Common myeloid progenitor, CD34-positive (primary cell): ENCODE results near the gene MOB3A.
"Not testable (repeated sequence)": the region's sequence is repeated elsewhere in the genome, so short reads cannot be mapped to it uniquely, and the experiment has no call there.

Experiments
- CTCF ChIA-PET: fragments of 350-600 bp; sonication (Branson Sonifier 250); formaldehyde crosslinking; loops from one replicate; lab custom pipeline; 2021; ENCODE audit warnings: antibody characterized with exemption; lab: Charles Lee
- POLR2A ChIA-PET: fragments of 350-600 bp; sonication (Branson Sonifier 250); formaldehyde crosslinking; loops from one replicate; lab custom pipeline; 2021; ENCODE audit warnings: antibody characterized with exemption; lab: Charles Lee
- DNase-seq, 3 donors: peaks; one replicate each; pipeline versions ENCODE4 v3.0.0 to v3.0.0-alpha.2; 2013
- H3K27ac ChIP-seq, 2 experiments: 1 replicate in 1 of 2; 2 replicates in 1 of 2; pipeline ENCODE4 v1.7.0; 2013; ENCODE audit warnings: inconsistent platforms in 2 of 2, low read length in 2 of 2, mild to moderate bottlenecking in 2 of 2, low read depth in 1 of 2, moderate library complexity in 1 of 2; ENCODE audit not compliant: severe bottlenecking in 2 of 2, insufficient read depth in 1 of 2, poor library complexity in 1 of 2
- H3K27me3 ChIP-seq, 5 experiments: replicated peaks in 2 of 5; 1 replicate in 3 of 5; 2 replicates in 2 of 5; pipeline versions ENCODE4 v1.6.1 to v1.7.0; 2013; ENCODE audit warnings: low read length in 4 of 5, mild to moderate bottlenecking in 2 of 5, moderate library complexity in 2 of 5, inconsistent platforms in 1 of 5; ENCODE audit not compliant: insufficient read depth in 5 of 5, control insufficient read depth in 4 of 5
- H3K36me3 ChIP-seq, 4 experiments: 1 replicate in 2 of 4; 2 replicates in 2 of 4; pipeline versions ENCODE4 v1.6.1 to v1.7.0; 2013; ENCODE audit warnings: low read length in 3 of 4, control low read depth in 1 of 4, mild to moderate bottlenecking in 1 of 4; ENCODE audit not compliant: control insufficient read depth in 4 of 4, insufficient read depth in 4 of 4
- H3K4me1 ChIP-seq, 4 experiments: 1 replicate in 3 of 4; 2 replicates in 1 of 4; pipeline versions ENCODE4 v1.6.1 to v1.7.1; 2013; ENCODE audit warnings: low read length in 3 of 4, mild to moderate bottlenecking in 3 of 4, control low read depth in 1 of 4, inconsistent platforms in 1 of 4, moderate library complexity in 1 of 4; ENCODE audit not compliant: control insufficient read depth in 4 of 4, insufficient read depth in 4 of 4; ENCODE audit errors: control extremely low read depth in 1 of 4
- H3K4me3 ChIP-seq, 7 experiments: 1 replicate in 4 of 7; 2 replicates in 3 of 7; pipeline versions ENCODE4 v1.5.1 to v1.7.0; 2013; ENCODE audit warnings: mild to moderate bottlenecking in 7 of 7, low read length in 6 of 7, moderate library complexity in 6 of 7, inconsistent platforms in 2 of 7, low read depth in 2 of 7, control low read depth in 1 of 7; ENCODE audit not compliant: insufficient read depth in 4 of 7, control insufficient read depth in 1 of 7; ENCODE audit errors: extremely low read depth in 1 of 7
- H3K9me3 ChIP-seq, 5 experiments: 1 replicate in 4 of 5; 2 replicates in 1 of 5; pipeline versions ENCODE4 v1.6.1 to v1.7.1; 2013; ENCODE audit warnings: low read length in 4 of 5, mild to moderate bottlenecking in 2 of 5, inconsistent platforms in 1 of 5, low read depth in 1 of 5, moderate library complexity in 1 of 5; ENCODE audit not compliant: control insufficient read depth in 4 of 5, insufficient read depth in 2 of 5; ENCODE audit errors: control extremely low read depth in 1 of 5
- WGBS: methylation state at CpG from one replicate; pipeline ENCODE4 v1.1.5; 2013; ENCODE audit not compliant: insufficient coverage; 5-methylcytosine and 5-hydroxymethylcytosine counted together

The MOB3A gene

GRCh38 chr19:2099937-2100718 is 4.0 kb upstream of the MOB3A start:
- 96% methylated on average over 38 of the region's 39 CpGs for WGBS

GRCh38 chr19:2099054-2099501 is 3.0 kb upstream of the MOB3A start:
- Histone ChIP-seq H3K4me3 (no peak overlapping the region), H3K27ac (no peak overlapping the region), H3K27me3 (no peaks in the 10 kb centered on the region), H3K9me3 (no peaks in the 10 kb centered on the region), H3K36me3 (peaks cover 2 to 40% (median 30%) of the 10 kb centered on the region in 4 experiments), H3K4me1 (peaks cover 5 to 26% (median 24%) of the 10 kb centered on the region in 4 experiments)
- POLR2A ChIA-PET, result no interaction called here
- no peak for DNase-seq
- CTCF ChIA-PET, result no interaction called here
- 95% methylated on average over 8 of the region's 16 CpGs for WGBS

More at GRCh38 chr19:2099937-2100718, 4.0 kb upstream of the MOB3A start:
- Histone ChIP-seq H3K27me3 (no peaks in the 10 kb centered on the region), H3K9me3 (no peaks in the 10 kb centered on the region), H3K36me3 (peaks cover 6 to 48% (median 37%) of the 10 kb centered on the region in 4 experiments), H3K27ac (no peak overlapping the region), H3K4me1 (peaks cover 0 to 15% (median 14%) of the 10 kb centered on the region in 4 experiments), H3K4me3 (no peak overlapping the region)
- ChIA-PET POLR2A (no interaction called here), CTCF (no interaction called here)
- DNase-seq, result no peak

- H3K36me3 ChIP-seq, result peaks cover 2 to 37% (median 26%) of the 10 kb centered on the region in 4 experiments
- H3K27me3 ChIP-seq, result no peaks in the 10 kb centered on the region
- peak in 2 of 3 donors; percentile 22 to 44 for DNase-seq
- no peak overlapping the region for H3K27ac ChIP-seq
- no peaks in the 10 kb centered on the region for H3K9me3 ChIP-seq
- H3K4me1 ChIP-seq, result peaks cover 9 to 37% (median 36%) of the 10 kb centered on the region in 4 experiments
- ChIA-PET POLR2A (no interaction called here), CTCF (interaction anchor here (0.7 to 1.0 kb wide), 2 partner anchors 40 to 66 kb away, joined by 3 read pairs; no protein-coding TSS in a partner anchor)
- H3K4me3 ChIP-seq, result no peak overlapping the region
- WGBS, result 95% methylated on average over 23 of the region's 23 CpGs
These were observed 1.8 kb upstream of the MOB3A start for GRCh38 chr19:2097886-2098327.

- Histone ChIP-seq H3K27ac (peak overlapping the region in 1 of 2 experiments; percentile 49), H3K4me1 (peaks cover 11 to 43% (median 41%) of the 10 kb centered on the region in 4 experiments), H3K27me3 (no peaks in the 10 kb centered on the region), H3K4me3 (peak overlapping the region in 5 of 7 experiments; percentile 53 to 74 (median 62)), H3K36me3 (peaks cover 2 to 40% (median 26%) of the 10 kb centered on the region in 4 experiments), H3K9me3 (no peaks in the 10 kb centered on the region)
- CTCF ChIA-PET, result interaction anchor here (0.7 to 1.0 kb wide), 4 partner anchors 9 to 65 kb away, joined by 3 read pairs; no protein-coding TSS in a partner anchor
- no peak for DNase-seq
- POLR2A ChIA-PET, result interaction anchor here (1.2 kb wide), 1 partner anchor 15 kb away, joined by 3 read pairs; no protein-coding TSS in a partner anchor
- 33% methylated on average over 29 of the region's 30 CpGs for WGBS
These were observed 1.2 kb upstream of the MOB3A start for GRCh38 chr19:2097203-2097885.

- H3K27me3 ChIP-seq, result no peaks in the 10 kb centered on the region
- peak within 1 kb of the TSS; percentile 68 to 92 for H3K27ac ChIP-seq
- no peaks in the 10 kb centered on the region for H3K9me3 ChIP-seq
- DNase-seq, result peak; percentile 95 to 98 (median 98)
- WGBS, result 0% methylated on average over 59 of the region's 70 CpGs
- peaks cover 11 to 50% (median 47%) of the 10 kb centered on the region in 4 experiments for H3K4me1 ChIP-seq
- peaks cover 2 to 34% (median 22%) of the 10 kb centered on the region in 4 experiments for H3K36me3 ChIP-seq
- CTCF ChIA-PET, result interaction anchor here (0.8 to 1.0 kb wide), 3 partner anchors 8 to 41 kb away, joined by 3 read pairs; no protein-coding TSS in a partner anchor
- H3K4me3 ChIP-seq, result peak within 1 kb of the TSS; percentile 61 to 85 (median 82)
- POLR2A ChIA-PET, result interaction anchor here (0.6 to 2.3 kb wide), 3 partner anchors 9 to 46 kb away, joined by 3 to 10 read pairs (median 3); no protein-coding TSS in a partner anchor
These were observed 515 bp upstream of the MOB3A start, which contains the start of gene IZUMO4 for GRCh38 chr19:2096480-2097202. TSS of gene IZUMO4 (plus strand) at chr19:2096915. CDS start at chr19:2096946, 31 bp downstream.

GRCh38 chr19:2091926-2092525 is 4.1 kb downstream of the MOB3A start:
- 80% methylated on average over 1 of the region's 13 CpGs for WGBS
- CTCF ChIA-PET, result interaction anchor here (0.7 to 3.0 kb wide), 9 partner anchors 11 to 69 kb away, joined by 3 to 9 read pairs (median 3); partner anchors contain the start of gene MKNK2
- H3K9me3 ChIP-seq, H3K4me3 ChIP-seq, H3K27me3 ChIP-seq, POLR2A ChIA-PET, H3K27ac ChIP-seq: not testable (repeated sequence)
- peaks cover 0 to 14% (median 2%) of the 10 kb centered on the region in 4 experiments for H3K36me3 ChIP-seq
- H3K4me1 ChIP-seq, result peaks cover 20 to 88% (median 84%) of the 10 kb centered on the region in 4 experiments
- peak in 2 of 3 donors; percentile 45 for DNase-seq
